OCI-LY7 (cell line): ENCODE measurements around the gene NF2. TPM values are rescaled to one million over a fixed set of nuclear protein-coding genes. Genes with fewer than 3 reads are reported as not detected.

Experiments
- BruUV-seq: library from RNA; stranded (reverse); fragments of 400-500 nt; replicated peaks from 2 replicates; lab custom pipeline; 2021; lab: Mats Ljungman, UMichigan
- CTCF ChIA-PET: fragments of 300-600 bp; sonication (Branson Sonifier 250); formaldehyde crosslinking; loops from one replicate; lab custom pipeline; 2022; ENCODE audit warnings: antibody characterized with exemption; ENCODE audit not compliant: unreplicated experiment; lab: Charles Lee
- POLR2A ChIA-PET: fragments of 300-600 bp; sonication (Branson Sonifier 250); formaldehyde crosslinking; loops from one replicate; lab custom pipeline; 2022; ENCODE audit warnings: antibody characterized with exemption; lab: Charles Lee
- DNase-seq: peaks from one replicate; pipeline ENCODE4 v3.0.0-alpha.2; 2015; ENCODE audit warnings: low spot score
- H2AFZ ChIP-seq: fragments of 200-600 bp; sonication (generic), shearing (Covaris generic); 2 replicates; pipeline ENCODE4 v1.6.1; 2014; ENCODE audit warnings: mild to moderate bottlenecking, antibody characterized with exemption, low read length, moderate library complexity
- H3K27ac ChIP-seq: fragments of 200-600 bp; sonication (generic); 2 replicates; pipeline ENCODE4 v1.5.1; 2014; ENCODE audit warnings: mixed run types, low read depth, mild to moderate bottlenecking, moderate library complexity, low read length, inconsistent platforms; ENCODE audit not compliant: poor library complexity, severe bottlenecking
- H3K36me3 ChIP-seq: fragments of 200-600 bp; sonication (generic); 2 replicates; pipeline ENCODE4 v1.6.1; 2014; ENCODE audit warnings: mild to moderate bottlenecking, antibody characterized with exemption, low read length, moderate library complexity, mixed read lengths; ENCODE audit not compliant: insufficient read depth
- H3K4me1 ChIP-seq: fragments of 200-600 bp; sonication (generic); 2 replicates; pipeline ENCODE4 v1.5.1; 2014; ENCODE audit warnings: mild to moderate bottlenecking, low read length; ENCODE audit not compliant: insufficient read depth, poor library complexity, severe bottlenecking
- H3K4me2 ChIP-seq: fragments of 200-600 bp; sonication (generic); 2 replicates; pipeline ENCODE4 v1.6.1; 2014; ENCODE audit warnings: mild to moderate bottlenecking, low read length
- H3K4me3 ChIP-seq: fragments of 200-600 bp; sonication (generic); 2 replicates; pipeline ENCODE4 v1.5.1; 2014; ENCODE audit warnings: mild to moderate bottlenecking, low read depth, low read length; ENCODE audit not compliant: poor library complexity, severe bottlenecking
- H3K79me2 ChIP-seq: fragments of 200-600 bp; sonication (generic); 2 replicates; pipeline ENCODE4 v1.6.1; 2016; ENCODE audit warnings: low read depth, mild to moderate bottlenecking, low read length, moderate library complexity, mixed read lengths; ENCODE audit not compliant: insufficient read depth
- H3K9me2 ChIP-seq: fragments of 200-600 bp; sonication (generic); 2 replicates; pipeline ENCODE4 v1.6.1; 2016; ENCODE audit warnings: mild to moderate bottlenecking, low read length, mixed read lengths; ENCODE audit not compliant: insufficient read depth
- H3K9me3 ChIP-seq: fragments of 200-600 bp; sonication (generic); 2 replicates; pipeline ENCODE4 v1.6.1; 2014; ENCODE audit warnings: mild to moderate bottlenecking, mixed run types, low read length, mixed read lengths
- H4K20me1 ChIP-seq: fragments of 200-600 bp; sonication (generic); 2 replicates; pipeline ENCODE4 v1.6.1; 2014; ENCODE audit warnings: mild to moderate bottlenecking, antibody characterized with exemption, low read length, moderate library complexity, mixed read lengths; ENCODE audit not compliant: insufficient read depth
- EZH2phosphoT487 ChIP-seq: fragments of 200-600 bp; sonication (generic); IDR thresholded peaks from 2 replicates; pipeline ENCODE4 v1.6.1; 2018; ENCODE audit warnings: low read depth, borderline replicate concordance, mild to moderate bottlenecking, mixed run types, antibody characterized with exemption, low read length, moderate library complexity, mixed read lengths
- intact Hi-C: fragments of 100-400 bp; cut with micrococcal nuclease; formaldehyde crosslinking; loops from one replicate; pipeline ENCODE4 v1.10.0; 2022; ENCODE audit not compliant: unreplicated experiment
- total RNA-seq, 2 experiments: library from RNA; depleted of rRNA in 1 of 2; stranded (reverse); fragments of >200 nt in 1 of 2; shearing (Covaris generic) in 1 of 2; gene quantifications; 2 replicates each; pipeline ENCODE4 v1.2.3, GENCODE V29; 2014 to 2022
- TF ChIP-seq, protein P1 (sequence below): fragments of 200-600 bp; sonication (generic); conservative IDR thresholded peaks from 2 replicates; pipeline ENCODE4 v1.5.1; 2014; ENCODE audit warnings: mild to moderate bottlenecking, antibody characterized with exemption, low read length, moderate library complexity, mixed read lengths

The NF2 gene
- total RNA-seq, 2 experiments from 2014 or later = 22.2 to 34.8 TPM

DNA sequence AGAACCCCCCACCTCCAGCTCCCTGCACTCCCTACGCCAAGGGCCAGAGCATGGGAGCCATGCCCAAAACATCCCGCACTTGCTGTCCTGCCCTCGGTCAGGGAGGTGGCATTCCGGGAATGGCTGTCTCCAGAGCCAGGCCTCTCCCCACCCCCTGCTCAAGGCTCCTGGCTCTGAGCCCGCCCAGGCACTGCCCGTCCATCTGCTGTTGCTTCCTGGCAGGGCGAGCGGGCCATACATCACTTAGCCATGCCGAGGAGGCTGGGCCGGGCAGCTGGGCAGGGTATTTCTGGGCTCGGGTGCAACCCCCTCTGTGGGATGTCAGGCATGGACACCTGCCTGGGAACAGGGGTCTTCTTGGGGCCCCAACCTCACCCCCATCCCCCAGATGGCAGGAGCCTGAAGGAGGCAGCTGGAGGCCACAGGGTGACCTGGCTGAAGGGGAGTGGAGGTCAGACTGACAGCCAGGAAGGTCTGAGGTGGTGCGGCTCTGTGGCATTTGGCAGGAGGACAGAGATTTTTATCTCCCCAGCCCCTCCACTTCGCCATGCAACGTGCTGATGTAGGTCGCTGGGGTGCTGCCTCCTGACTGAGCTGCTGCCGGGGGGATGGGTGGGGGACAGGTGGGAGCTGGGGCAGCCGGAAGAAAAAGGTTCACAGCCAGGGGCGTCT lies 107.6 kb downstream of the NF2 start:
- Histone ChIP-seq H3K79me2 (no peaks in the 10 kb centered on the region), H3K4me1 (no peaks in the 10 kb centered on the region), H3K9me2 (no peaks in the 10 kb centered on the region), H3K4me3 (no peak overlapping the region), H3K9me3 (no peaks in the 10 kb centered on the region), H4K20me1 (no peaks in the 10 kb centered on the region), H3K4me2 (no peak overlapping the region), H2AFZ (no peak overlapping the region), H3K27ac (no peak overlapping the region), H3K36me3 (no peaks in the 10 kb centered on the region)
- intact Hi-C loops = no loop called here
- BruUV-seq = no TSS peak
- DNase-seq = no peak
- TF ChIP-seq EZH2phosphoT487 = no peak
- TF ChIP-seq, protein P1, sequence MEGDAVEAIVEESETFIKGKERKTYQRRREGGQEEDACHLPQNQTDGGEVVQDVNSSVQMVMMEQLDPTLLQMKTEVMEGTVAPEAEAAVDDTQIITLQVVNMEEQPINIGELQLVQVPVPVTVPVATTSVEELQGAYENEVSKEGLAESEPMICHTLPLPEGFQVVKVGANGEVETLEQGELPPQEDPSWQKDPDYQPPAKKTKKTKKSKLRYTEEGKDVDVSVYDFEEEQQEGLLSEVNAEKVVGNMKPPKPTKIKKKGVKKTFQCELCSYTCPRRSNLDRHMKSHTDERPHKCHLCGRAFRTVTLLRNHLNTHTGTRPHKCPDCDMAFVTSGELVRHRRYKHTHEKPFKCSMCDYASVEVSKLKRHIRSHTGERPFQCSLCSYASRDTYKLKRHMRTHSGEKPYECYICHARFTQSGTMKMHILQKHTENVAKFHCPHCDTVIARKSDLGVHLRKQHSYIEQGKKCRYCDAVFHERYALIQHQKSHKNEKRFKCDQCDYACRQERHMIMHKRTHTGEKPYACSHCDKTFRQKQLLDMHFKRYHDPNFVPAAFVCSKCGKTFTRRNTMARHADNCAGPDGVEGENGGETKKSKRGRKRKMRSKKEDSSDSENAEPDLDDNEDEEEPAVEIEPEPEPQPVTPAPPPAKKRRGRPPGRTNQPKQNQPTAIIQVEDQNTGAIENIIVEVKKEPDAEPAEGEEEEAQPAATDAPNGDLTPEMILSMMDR = no peak
- CTCF ChIA-PET = no interaction called here
- POLR2A ChIA-PET = no interaction called here

- Histone ChIP-seq H3K36me3 (no peaks in the 10 kb centered on the region), H3K4me2 (no peak overlapping the region), H3K79me2 (no peaks in the 10 kb centered on the region), H3K9me2 (no peaks in the 10 kb centered on the region), H3K4me1 (no peaks in the 10 kb centered on the region), H2AFZ (no peak overlapping the region), H3K9me3 (no peaks in the 10 kb centered on the region), H4K20me1 (no peaks in the 10 kb centered on the region), H3K27ac (no peak overlapping the region), H3K4me3 (no peak overlapping the region)
- DNase-seq = no peak
- no TSS peak for BruUV-seq
- ChIA-PET POLR2A (no interaction called here), CTCF (interaction anchor here (0.7 kb wide), 1 partner anchor 9 kb away, joined by 3 read pairs; no protein-coding TSS in a partner anchor)
- intact Hi-C loops = no loop called here
- no peak for TF ChIP-seq EZH2phosphoT487
- TF ChIP-seq, protein P1 = no peak
Measured at GRCh38 chr22:29712119-29712518, 108.7 kb downstream of the NF2 start.

GRCh38 chr22:29713156-29713727 lies 109.8 kb downstream of the NF2 start:
- intact Hi-C loops = no loop called here
- POLR2A ChIA-PET = no interaction called here
- CTCF ChIA-PET = no interaction called here

More at GRCh38 chr22:29713156-29713727, 109.8 kb downstream of the NF2 start:
- H3K9me2 ChIP-seq = no peaks in the 10 kb centered on the region
- H3K27ac ChIP-seq = no peak overlapping the region
- H3K36me3 ChIP-seq = no peaks in the 10 kb centered on the region
- no peak overlapping the region for H3K4me2 ChIP-seq
- no peak for DNase-seq
- no peaks in the 10 kb centered on the region for H3K79me2 ChIP-seq
- H4K20me1 ChIP-seq = no peaks in the 10 kb centered on the region
- no peak overlapping the region for H3K4me3 ChIP-seq
- no peak overlapping the region for H2AFZ ChIP-seq
- H3K9me3 ChIP-seq = no peaks in the 10 kb centered on the region
- no peaks in the 10 kb centered on the region for H3K4me1 ChIP-seq
- TF ChIP-seq, protein P1 = no peak
- no peak for TF ChIP-seq EZH2phosphoT487
- no TSS peak for BruUV-seq
